ENCODE data around the gene GSG1L. TPM values are rescaled to one million over a fixed set of nuclear protein-coding genes. Genes with fewer than 3 reads are reported as not detected.
"Not testable (repeated sequence)": the region's sequence is repeated elsewhere in the genome, so short reads cannot be mapped to it uniquely, and the experiment has no call there.

The GSG1L gene
- total RNA-seq, 1 donor from 2014 or later = 1.4 TPM

DNA sequence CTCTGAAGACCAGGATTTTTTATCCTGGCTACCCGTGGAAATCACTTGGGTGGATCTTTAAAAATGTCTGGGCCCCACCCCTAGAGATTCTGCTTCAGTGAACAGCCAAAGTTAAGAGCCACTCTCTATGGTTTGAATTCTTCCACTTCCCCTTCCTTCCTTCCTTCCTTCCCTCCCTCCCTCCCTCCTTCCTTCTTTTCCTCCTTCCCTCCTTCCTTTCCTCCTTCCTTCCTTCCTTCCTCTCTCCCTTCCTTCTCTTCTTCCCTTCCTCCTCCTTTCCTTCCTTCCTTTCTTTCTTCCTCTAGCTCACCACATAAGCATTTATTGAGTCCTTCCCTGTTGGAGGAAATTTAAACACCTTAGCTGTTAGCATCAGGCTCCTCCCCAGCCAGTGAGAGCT, 310.0 kb downstream of the GSG1L start:
- no peak for DNase-seq

DNA sequence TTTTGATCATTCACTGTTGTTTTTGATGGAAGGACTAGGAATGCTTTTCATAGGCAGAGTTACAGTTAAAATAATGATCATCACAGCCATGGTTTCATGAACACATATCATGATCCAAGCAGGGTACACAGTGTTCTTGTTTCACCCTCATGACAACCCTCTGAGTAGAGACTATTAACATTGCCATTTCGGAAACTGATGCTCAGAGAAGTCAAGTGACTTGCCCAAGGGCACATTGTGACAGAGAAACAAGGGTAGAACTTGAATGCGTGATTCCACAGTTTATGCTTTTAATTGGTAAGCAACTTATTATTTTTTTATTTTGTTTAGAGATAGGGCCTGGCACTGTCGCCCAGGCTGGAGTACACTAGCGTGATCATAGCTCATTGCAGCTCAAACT, 311.3 kb downstream of the GSG1L start:
- DNase-seq = no peak

DNA sequence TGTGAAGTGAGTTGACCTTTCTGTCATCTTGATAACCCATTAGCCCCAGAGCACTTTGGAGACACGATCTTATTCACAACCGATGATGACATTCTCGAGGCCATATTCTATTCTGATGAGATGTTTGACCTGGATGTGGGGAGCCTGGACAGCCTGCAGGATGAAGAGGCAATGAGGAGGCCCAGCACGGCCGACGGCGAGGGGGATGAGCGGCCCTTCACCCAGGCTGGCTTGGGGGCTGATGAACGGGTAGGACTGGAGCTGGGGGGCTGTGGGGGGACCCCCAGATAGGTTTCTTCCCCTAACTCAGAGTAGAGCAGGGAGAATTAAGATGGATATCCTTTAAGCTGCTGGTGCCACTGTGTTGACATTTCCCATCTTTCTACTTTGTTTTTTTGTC, 311.8 kb downstream of the GSG1L start:
- DNase-seq = no peak

- DNase-seq = no peak
These were observed 312.3 kb downstream of the GSG1L start for GRCh38 chr16:27751233-27751632.

- no peak for DNase-seq
These were observed 313.6 kb downstream of the GSG1L start for GRCh38 chr16:27749946-27750345.

DNA sequence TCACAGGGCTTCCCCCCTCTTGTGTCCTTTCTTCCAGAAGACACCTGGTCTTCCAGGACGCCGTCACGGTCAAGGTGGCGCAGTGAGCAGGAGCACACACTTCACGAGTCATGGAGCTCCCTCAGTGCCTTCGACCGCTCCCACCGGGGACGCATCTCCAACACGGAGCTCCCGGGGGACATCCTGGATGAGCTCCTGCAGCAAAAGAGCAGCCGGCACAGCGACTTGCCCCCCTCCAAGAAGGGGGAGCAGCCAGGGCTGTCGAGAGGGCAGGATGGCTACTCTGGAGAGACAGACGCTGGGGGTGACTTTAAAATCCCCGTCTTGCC, 314.0 kb downstream of the GSG1L start:
- DNase-seq = no peak

GRCh38 chr16:27748868-27749546, 314.5 kb downstream of the GSG1L start:
- DNase-seq = peak; percentile 45

DNA sequence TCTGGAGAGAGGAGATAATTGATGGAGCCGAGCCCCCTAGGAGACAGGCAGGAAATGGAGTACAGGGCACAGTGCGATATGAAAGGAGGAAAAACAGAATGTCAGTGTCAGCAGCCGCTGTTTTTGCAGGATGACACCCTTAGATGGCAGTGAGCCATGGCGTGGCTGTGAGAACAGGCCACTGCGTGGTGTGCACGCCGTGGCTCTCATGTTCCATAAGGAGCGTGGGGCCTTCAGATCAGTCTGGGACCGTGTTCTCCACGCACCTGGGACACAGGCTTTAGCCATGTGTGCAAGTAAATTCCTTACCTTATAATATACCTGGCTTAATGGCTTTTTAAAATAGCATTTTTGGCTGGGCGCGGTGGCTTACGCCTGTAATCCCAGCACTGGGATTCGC, 315.6 kb downstream of the GSG1L start:
- no peak for DNase-seq

GRCh38 chr16:27746076-27746855, 317.2 kb downstream of the GSG1L start:
- no peak for DNase-seq

DNA sequence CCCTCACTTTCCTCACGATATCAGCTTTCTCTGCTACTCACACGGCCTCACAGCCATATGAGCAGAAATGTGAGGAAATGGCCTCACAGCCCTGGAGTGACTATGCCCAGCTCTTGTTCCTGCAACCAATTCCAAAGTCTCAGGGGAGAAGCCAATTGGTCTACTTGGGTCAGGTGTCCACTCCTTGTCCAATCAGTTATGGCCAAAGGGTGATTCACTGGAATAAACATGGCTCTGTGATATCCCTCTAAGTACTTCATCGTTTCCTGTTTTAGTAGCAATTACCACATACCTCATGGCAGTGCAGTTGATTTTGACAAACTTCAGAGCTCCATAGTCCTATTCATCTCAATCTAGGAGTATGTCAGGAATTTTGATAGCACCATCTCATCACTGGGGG, 318.2 kb downstream of the GSG1L start:
- DNase-seq = no peak

GRCh38 chr16:27743963-27744362, 319.6 kb downstream of the GSG1L start:
- no peak for DNase-seq

DNA sequence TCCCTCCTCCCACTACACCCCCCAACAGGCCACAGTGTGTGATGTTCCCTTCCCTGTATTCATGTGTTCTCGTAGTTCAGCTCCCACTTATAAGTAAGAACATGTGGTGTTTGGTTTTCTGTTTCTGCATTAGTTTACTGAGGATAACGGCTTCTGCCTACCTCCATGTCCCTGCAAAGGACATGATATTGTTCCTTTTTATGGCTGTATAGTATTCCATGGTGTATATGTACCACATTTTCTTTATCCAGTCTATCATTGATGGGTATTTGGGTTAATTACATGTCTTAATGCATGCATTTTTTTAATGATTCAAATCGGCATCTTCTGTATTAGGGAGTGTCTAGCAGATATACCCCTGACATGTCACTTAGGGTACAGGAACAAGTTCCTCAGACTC, 320.5 kb downstream of the GSG1L start:
- not testable (repeated sequence) for DNase-seq

DNA sequence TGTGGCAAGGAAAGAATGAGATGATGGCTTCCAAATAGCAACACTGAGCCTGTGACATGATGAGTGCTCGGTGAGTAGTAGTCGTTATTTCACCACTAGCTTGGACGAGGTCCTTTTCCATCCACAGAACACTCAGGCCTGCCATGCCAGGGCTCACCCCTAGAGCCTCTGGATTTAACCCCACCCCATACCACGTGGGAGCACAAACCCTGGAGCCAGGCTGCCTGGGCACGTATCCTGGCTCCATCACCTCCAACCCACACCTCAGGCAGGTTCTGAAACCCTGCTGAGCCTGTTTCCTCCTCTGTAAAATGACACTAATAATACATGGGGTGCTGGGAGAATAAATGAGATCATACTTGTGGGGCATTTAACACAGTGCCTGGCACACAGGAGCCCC, 321.2 kb downstream of the GSG1L start:
- no peak for DNase-seq

- DNase-seq = no peak
These were observed 322.9 kb downstream of the GSG1L start for GRCh38 chr16:27740496-27741201.

DNA sequence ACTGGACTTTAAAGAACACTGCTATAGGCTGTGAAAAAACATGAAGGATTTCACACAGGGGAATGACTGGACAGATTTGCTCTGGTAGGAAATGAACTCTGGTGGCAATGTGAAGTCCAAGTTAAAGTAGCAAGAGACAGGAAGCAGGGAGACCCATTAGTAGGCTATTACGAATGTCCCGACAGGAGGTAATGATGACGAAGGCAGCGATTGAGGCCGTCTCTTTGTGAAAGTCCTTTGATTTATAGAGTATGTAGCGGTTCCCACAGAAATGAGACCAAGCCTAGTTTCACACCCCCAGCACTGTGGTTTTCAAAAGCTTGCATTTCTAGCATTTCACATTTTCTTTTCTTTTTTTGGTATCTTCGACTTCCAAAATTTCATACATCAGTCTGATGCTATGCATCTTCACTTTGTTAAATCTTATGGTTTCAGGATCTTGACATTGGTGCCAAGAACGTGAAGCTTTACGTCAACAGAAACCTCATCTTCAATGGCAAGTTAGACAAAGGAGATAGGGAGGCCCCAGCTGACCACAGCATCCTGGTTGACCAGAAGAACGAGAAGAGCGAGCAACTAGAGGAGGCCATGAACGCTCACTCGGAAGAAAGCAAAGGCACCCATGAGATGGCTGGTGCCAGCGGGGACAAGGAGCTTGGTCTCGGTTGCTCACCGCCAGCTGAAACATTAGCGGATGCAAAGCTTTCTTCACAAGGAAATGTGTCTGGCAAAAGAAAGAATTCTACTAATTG, 323.7 kb downstream of the GSG1L start:
- DNase-seq = no peak

DNA sequence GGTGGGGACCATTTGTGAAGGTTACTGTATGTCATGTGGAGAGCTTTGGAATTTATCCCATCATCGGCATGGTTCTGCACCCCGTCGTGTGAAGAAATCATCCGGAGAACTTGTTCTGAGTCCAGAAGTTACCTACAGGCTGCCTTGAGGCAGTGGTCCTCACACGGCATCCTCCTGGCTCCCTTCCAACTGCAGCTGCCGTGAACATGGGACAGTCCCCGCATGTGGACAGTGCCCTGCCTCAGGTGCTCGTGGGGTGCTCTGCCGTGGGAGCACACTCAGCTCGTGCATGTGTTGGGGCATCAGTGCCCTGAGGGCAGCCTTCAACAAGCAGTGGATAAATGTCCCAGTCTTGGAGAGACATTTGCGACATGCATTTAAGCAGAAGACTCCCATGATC, 324.9 kb downstream of the GSG1L start:
- DNase-seq = no peak

Small RNA genes within 50 kb of the gene (small RNA-seq; reads per million reads assigned to genes)
- gene RNU6-1241P (ENCODE audit: low replicate concordance) (not detected), gene RNU6-159P (ENCODE audit: low replicate concordance) (not detected)

Other genes starting within 250 kb of the GSG1L start
- 62.5 TPM for gene XPO6, start 148.3 kb upstream of the GSG1L start, total RNA-seq
- gene SBK1, start 228.8 kb upstream of the GSG1L start, total RNA-seq = 8.7 TPM